GM10248 (cell line): ENCODE results near the gene LRRC75A.
"Not testable (repeated sequence)": the region's sequence is repeated elsewhere in the genome, so short reads cannot be mapped to it uniquely, and the experiment has no call there.

ENCODE experiments used
- CTCF ChIA-PET: fragments of 300-600 bp; sonication (Branson Sonifier 250); formaldehyde crosslinking; extraction: SDS; loops from one replicate; lab custom pipeline; 2021; ENCODE audit warnings: antibody characterized with exemption; lab: Yijun Ruan, JAX
- POLR2A ChIA-PET: fragments of 350-650 bp; sonication (Branson Sonifier 250); formaldehyde crosslinking; extraction: SDS; loops from one replicate; lab custom pipeline; 2020; ENCODE audit warnings: antibody characterized with exemption; lab: Yijun Ruan, JAX
- DNase-seq: peaks from one replicate; pipeline ENCODE4 v3.0.0; 2012; ENCODE audit errors: extremely low spot score
- CTCF ChIP-seq: IDR thresholded peaks from 2 replicates; pipeline ENCODE4 v1.5.1; 2012; ENCODE audit warnings: mild to moderate bottlenecking, low read depth; ENCODE audit errors: extremely low read depth, missing control alignments, control extremely low read depth

Gene LRRC75A

DNA sequence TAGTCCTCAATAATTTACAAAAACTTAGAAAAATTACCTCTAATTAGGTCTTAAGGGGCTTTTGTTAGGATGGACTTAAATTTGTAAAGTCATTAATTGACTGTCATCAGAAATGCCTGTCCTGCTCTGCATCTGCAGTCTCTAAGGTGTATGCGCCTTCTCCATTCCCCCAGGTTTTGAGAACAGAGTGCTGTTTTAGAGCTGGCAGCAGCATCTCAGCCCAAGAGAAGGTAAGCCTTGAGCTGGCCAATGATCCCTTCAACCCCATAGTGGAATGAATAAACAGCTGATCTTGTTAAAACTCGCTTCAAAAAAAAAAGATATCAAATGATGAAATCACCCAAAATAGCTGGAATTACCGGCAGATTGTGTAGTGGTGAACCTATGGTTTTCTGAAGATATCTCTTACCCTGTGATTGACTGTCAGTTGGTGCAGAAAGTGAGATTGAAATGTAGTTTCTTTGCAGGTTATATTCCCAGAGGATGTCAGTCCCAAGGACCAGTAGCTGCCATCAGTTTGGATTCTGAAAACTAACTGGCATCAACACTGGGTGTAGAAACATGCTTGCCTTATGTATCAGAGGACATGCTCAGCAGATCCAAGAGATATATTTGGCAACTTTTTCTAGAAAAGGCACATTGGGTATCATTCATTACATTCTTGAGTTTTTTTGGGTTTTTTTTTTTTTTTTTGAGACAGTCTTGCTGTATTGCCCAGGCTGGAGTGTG lies 50.9 kb downstream of the LRRC75A start:
- POLR2A ChIA-PET: interaction anchor here (1.0 to 1.5 kb wide), 4 partner anchors 9 to 61 kb away, joined by 3 to 11 read pairs (median 6); partner anchors contain the start of gene UBB
- CTCF ChIA-PET: interaction anchor here (0.5 to 7.3 kb wide), 11 partner anchors 11 to 826 kb away, joined by 3 to 73 read pairs (median 3); partner anchors contain the start of gene TRPV2
- no peak for DNase-seq
- no peak for TF ChIP-seq CTCF

GRCh38 chr17:16440354-16440753 lies 51.6 kb downstream of the LRRC75A start:
- ChIA-PET POLR2A (interaction anchor here (0.6 to 2.7 kb wide), 6 partner anchors 11 to 499 kb away, joined by 4 to 22 read pairs (median 8); partner anchors contain the start of gene UBB), CTCF (interaction anchor here (0.5 to 7.3 kb wide), 7 partner anchors 11 to 827 kb away, joined by 3 to 73 read pairs (median 4); partner anchors contain the start of gene TRPV2)
- not testable (repeated sequence) for DNase-seq

DNA sequence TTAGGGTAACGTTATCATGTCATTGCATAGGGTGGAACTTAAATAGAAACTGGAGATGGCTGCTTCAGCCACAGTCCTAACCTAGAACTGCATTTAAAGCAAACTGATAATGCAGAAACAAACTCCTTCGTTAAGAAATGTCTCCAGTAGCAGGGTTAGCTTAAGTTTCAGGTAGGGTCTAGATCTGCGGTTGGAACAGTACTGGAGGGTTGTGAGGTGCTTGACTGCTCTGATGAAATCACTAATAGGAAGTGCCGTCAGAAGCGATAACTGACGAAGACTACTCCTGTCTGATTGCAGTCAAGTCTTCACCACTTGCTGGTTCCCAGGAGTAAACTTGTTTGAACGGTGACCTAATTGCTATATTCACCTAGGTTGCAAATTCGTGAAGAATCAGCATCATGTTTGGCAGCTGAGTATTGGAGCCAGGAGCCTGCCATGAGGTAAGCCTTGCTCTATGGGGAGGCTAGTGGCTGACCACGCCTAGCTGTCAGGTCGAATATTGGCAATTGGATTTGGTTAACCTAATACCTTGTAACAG lies 52.1 kb downstream of the LRRC75A start:
- CTCF ChIA-PET: interaction anchor here (1.0 to 7.3 kb wide), 6 partner anchors 12 to 82 kb away, joined by 3 to 73 read pairs (median 14); partner anchors contain the start of gene TRPV2

GRCh38 chr17:16439303-16439791 lies 52.6 kb downstream of the LRRC75A start:
- DNase-seq: no peak
- POLR2A ChIA-PET: interaction anchor here (1.1 to 2.7 kb wide), 8 partner anchors 9 to 153 kb away, joined by 3 to 55 read pairs (median 7); partner anchors contain the start of gene UBB
- TF ChIP-seq CTCF: no peak
- CTCF ChIA-PET: interaction anchor here (1.5 to 7.3 kb wide), 5 partner anchors 11 to 75 kb away, joined by 3 to 73 read pairs (median 23); partner anchors contain the start of gene TRPV2

More for the DNA sequence above, 52.1 kb downstream of the LRRC75A start:
- no peak for TF ChIP-seq CTCF
- POLR2A ChIA-PET: interaction anchor here (0.6 to 2.7 kb wide), 6 partner anchors 11 to 499 kb away, joined by 4 to 22 read pairs (median 8); partner anchors contain the start of gene UBB
- no peak for DNase-seq

DNA sequence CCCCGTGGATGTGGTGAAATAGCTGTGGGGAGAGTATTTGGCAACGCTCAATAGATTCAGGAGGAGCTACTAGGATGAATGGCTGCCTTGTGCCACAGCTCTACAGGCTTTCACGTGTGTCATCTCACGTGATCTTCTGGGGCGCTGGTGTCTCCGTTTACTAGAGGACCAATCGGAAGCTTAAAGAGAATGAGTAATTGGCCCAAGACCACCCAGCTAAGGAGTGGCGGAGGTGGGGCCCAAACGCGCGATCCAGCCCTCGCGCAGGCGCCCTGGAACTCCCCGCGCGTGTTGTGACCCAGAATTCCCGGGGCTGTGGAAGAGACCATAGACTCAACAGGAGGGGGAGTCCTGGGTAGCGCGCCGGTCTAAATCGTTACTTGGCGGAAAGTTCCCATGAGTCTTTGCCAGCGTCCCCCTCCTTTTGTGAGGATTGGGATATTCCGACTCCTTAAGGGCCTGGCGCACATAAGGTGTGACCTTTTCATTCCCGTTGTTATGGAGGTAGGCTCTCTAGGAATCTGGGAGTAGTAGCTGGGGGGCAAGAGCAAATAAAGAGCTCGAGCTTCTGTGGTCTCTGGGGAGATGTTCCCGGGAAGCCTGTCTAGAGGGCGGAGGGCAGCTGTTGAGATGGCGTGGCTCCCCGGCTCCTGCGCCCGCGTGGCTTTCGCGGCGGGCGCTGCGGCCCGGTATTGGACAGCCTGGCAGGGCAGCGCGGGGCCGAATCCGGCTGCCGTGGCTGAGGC lies 53.3 kb downstream of the LRRC75A start:
- ChIA-PET POLR2A (interaction anchor here (0.6 to 2.7 kb wide), 22 partner anchors 9 to 1139 kb away, joined by 3 to 55 read pairs (median 4); partner anchors contain the start of genes TRPV2 and UBB), CTCF (interaction anchor here (0.7 to 7.3 kb wide), 12 partner anchors 10 to 83 kb away, joined by 3 to 73 read pairs (median 4); partner anchors contain the start of gene TRPV2)
- DNase-seq: peak; percentile 99
- TF ChIP-seq CTCF: no peak

DNA sequence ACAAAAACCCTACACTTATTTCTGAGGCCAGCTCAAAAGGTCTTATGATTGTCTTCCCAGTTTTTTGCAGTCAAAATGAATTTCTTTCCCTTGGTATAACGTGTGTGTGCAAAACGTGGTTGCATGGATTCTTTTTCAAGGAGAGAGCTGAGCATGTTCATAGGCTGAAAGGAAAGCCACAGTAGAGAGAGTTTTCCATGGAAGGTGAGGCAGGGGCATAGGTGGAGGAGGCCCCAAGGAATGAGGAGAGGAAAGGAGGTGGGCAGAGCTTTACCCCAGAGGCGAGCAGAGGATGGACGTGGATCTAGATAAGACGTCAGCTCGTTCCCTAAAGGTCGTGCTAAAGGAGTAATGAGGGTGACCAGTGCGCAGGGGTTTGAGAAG lies 53.8 kb downstream of the LRRC75A start:
- ChIA-PET POLR2A (interaction anchor here (0.6 to 2.7 kb wide), 21 partner anchors 8 to 1139 kb away, joined by 3 to 55 read pairs (median 4); partner anchors contain the start of genes TRPV2 and UBB), CTCF (interaction anchor here (0.7 to 7.3 kb wide), 12 partner anchors 10 to 84 kb away, joined by 3 to 73 read pairs (median 4); partner anchors contain the start of gene TRPV2)
- TF ChIP-seq CTCF: no peak
- no peak for DNase-seq
